ENCODE data around the gene ABCG1.

GRCh38 chr21:42291751-42292562 lies 73.0 kb downstream of the ABCG1 start:
- no peak for TF ChIP-seq POLR2AphosphoS5 (IDR thresholded peaks at IDR 0.05)
- TF ChIP-seq, protein P1, sequence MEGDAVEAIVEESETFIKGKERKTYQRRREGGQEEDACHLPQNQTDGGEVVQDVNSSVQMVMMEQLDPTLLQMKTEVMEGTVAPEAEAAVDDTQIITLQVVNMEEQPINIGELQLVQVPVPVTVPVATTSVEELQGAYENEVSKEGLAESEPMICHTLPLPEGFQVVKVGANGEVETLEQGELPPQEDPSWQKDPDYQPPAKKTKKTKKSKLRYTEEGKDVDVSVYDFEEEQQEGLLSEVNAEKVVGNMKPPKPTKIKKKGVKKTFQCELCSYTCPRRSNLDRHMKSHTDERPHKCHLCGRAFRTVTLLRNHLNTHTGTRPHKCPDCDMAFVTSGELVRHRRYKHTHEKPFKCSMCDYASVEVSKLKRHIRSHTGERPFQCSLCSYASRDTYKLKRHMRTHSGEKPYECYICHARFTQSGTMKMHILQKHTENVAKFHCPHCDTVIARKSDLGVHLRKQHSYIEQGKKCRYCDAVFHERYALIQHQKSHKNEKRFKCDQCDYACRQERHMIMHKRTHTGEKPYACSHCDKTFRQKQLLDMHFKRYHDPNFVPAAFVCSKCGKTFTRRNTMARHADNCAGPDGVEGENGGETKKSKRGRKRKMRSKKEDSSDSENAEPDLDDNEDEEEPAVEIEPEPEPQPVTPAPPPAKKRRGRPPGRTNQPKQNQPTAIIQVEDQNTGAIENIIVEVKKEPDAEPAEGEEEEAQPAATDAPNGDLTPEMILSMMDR (IDR thresholded peaks at IDR 0.05): no peak
